ENCODE results near the gene ENPP3. TPM values are rescaled to one million over a fixed set of nuclear protein-coding genes. Genes with fewer than 3 reads are reported as not detected.
A peak's percentile ranks its signal among the peaks of the same experiment; 100 is the strongest.

ENPP3 gene
- total and polyA plus RNA-seq, 9 of the 15 experiments (the other 6 are each of a cell fraction or from before 2014, with no cell fraction given): 14.0 to 32.8 (median 21.6) TPM

- TF ChIP-seq BRCA1 (IDR thresholded peaks at IDR 0.05) (no peak), BRCA1 (CRISPR knock-in tag; IDR thresholded peaks at IDR 0.05) (no peak), MYNN (IDR thresholded peaks at IDR 0.05) (peak; percentile 65; the same call in 1 of the 2 replicates), MYNN (CRISPR knock-in tag; IDR thresholded peaks at IDR 0.05) (no peak), GATAD2B (IDR thresholded peaks at IDR 0.05; ENCODE audit: borderline replicate concordance) (peak; percentile 80), ETV5 (CRISPR knock-in tag; IDR thresholded peaks at IDR 0.05; ENCODE audit: low read depth) (peak; percentile 93), ZNF384 (IDR thresholded peaks at IDR 0.05; ENCODE audit: low read depth, low read length) (peak; percentile 60; the same call in 1 of the 2 replicates), ZNF217 (CRISPR knock-in tag; IDR thresholded peaks at IDR 0.05) (no peak), RAD21 (CRISPR knock-in tag; conservative IDR thresholded peaks at IDR 0.05 in 1 of 2, IDR thresholded peaks at IDR 0.05 in 1 of 2) (peak; percentile 77 to 88), RFX1 (IDR thresholded peaks at IDR 0.05) (no peak), KAT2B (IDR thresholded peaks at IDR 0.05; ENCODE audit: low read depth, low read length) (peak; percentile 60), ZNF639 (CRISPR knock-in tag; conservative IDR thresholded peaks at IDR 0.05 in 1 of 2, IDR thresholded peaks at IDR 0.05 in 1 of 2) (peak in 1 of 2 experiments; percentile 94; a peak in 2 of 4 replicates), GTF2B (IDR thresholded peaks at IDR 0.05; ENCODE audit: extremely low read depth, insufficient read length) (no peak), BMI1 (IDR thresholded peaks at IDR 0.05; ENCODE audit: low read length) (peak; percentile 42; the same call in 1 of the 2 replicates), YY1 (IDR thresholded peaks at IDR 0.05; ENCODE audit: borderline replicate concordance in 1 of 3, control insufficient read depth in 1 of 3, extremely low read depth in 1 of 3, insufficient read depth in 3 of 3, insufficient read length in 1 of 3, insufficient replicate concordance in 2 of 3, low read depth in 1 of 3, low read length in 2 of 3) (peak in 2 of 3 experiments; percentile 72 to 83), TBL1XR1 (IDR thresholded peaks at IDR 0.05; ENCODE audit: low read length in 2 of 2) (peak; percentile 81 to 83; a peak in 3 of 4 replicates), ZNF512 (tag; IDR thresholded peaks at IDR 0.05) (no peak), HDAC6 (IDR thresholded peaks at IDR 0.05; ENCODE audit: low read depth, low read length) (no peak), MEIS2 (IDR thresholded peaks at IDR 0.05; ENCODE audit: partially characterized antibody) (no peak), ZNF740 (CRISPR knock-in tag; IDR thresholded peaks at IDR 0.05) (peak; percentile 54; the same call in 1 of the 2 replicates), ZNF740 (tag; IDR thresholded peaks at IDR 0.05) (no peak), TRIM24 (IDR thresholded peaks at IDR 0.05) (peak in 1 of 2 experiments; percentile 100; a peak in 2 of 4 replicates)
Observed at GRCh38 chr6:131627724-131628682, 9.1 kb upstream of the ENPP3 start, which contains the start of gene MED23 (continued).
